SU-DHL-6 (cell line): ENCODE measurements around the gene KDM1B.

Experiments used
- H2AFZ ChIP-seq: fragments of 200-600 bp; sonication (generic); 2 replicates; pipeline ENCODE4 v1.6.1; 2014; ENCODE audit warnings: low read depth, mild to moderate bottlenecking, moderate library complexity, mixed read lengths, antibody characterized with exemption, low read length; ENCODE audit not compliant: severe bottlenecking
- H3F3A ChIP-seq: fragments of 200-600 bp; shearing (Covaris generic); 2 replicates; pipeline ENCODE4 v1.6.0; 2016; ENCODE audit warnings: antibody characterized with exemption, mild to moderate bottlenecking; ENCODE audit not compliant: insufficient read depth
- H3K27ac ChIP-seq: fragments of 200-600 bp; sonication (generic); 2 replicates; pipeline ENCODE4 v1.5.1; 2016; ENCODE audit warnings: low read depth, mild to moderate bottlenecking, low read length, moderate library complexity, mixed read lengths
- H3K27me3 ChIP-seq: fragments of 200-600 bp; sonication (generic), shearing (Covaris generic); 2 replicates; pipeline ENCODE4 v1.6.0; 2014; ENCODE audit warnings: mild to moderate bottlenecking, low read length
- H3K36me3 ChIP-seq: fragments of 200-600 bp; sonication (generic); 2 replicates; pipeline ENCODE4 v1.6.1; 2014; ENCODE audit warnings: mild to moderate bottlenecking, low read length, mixed read lengths
- H3K4me2 ChIP-seq: fragments of 300-600, 200-600 bp; shearing (Covaris generic), sonication (generic); 2 replicates; pipeline ENCODE4 v1.6.0; 2014; ENCODE audit warnings: low read length, low read depth, mild to moderate bottlenecking; ENCODE audit not compliant: poor library complexity, severe bottlenecking
- H3K4me3 ChIP-seq: fragments of 200-600 bp; sonication (generic); 2 replicates; pipeline ENCODE4 v1.5.1; 2014; ENCODE audit warnings: antibody characterized with exemption, low read length, mild to moderate bottlenecking, mixed read lengths; ENCODE audit not compliant: insufficient read depth, poor library complexity, severe bottlenecking
- H3K79me2 ChIP-seq: fragments of 200-600 bp; sonication (generic); 2 replicates; pipeline ENCODE4 v1.6.1; 2014; ENCODE audit warnings: mild to moderate bottlenecking, low read length, moderate library complexity; ENCODE audit not compliant: insufficient read depth
- H3K9ac ChIP-seq: fragments of 200-600 bp; sonication (generic); 2 replicates; pipeline ENCODE4 v1.7.0; 2014; ENCODE audit warnings: mild to moderate bottlenecking, low read length
- H3K9me2 ChIP-seq: fragments of 200-600 bp; sonication (generic); replicated peaks from 2 replicates; pipeline ENCODE4 v1.6.1; 2014; ENCODE audit warnings: low read length; ENCODE audit not compliant: insufficient read depth
- H3K9me3 ChIP-seq: fragments of 200-600 bp; sonication (generic); 2 replicates; pipeline ENCODE4 v1.6.1; 2014; ENCODE audit warnings: low read length, mixed read lengths; ENCODE audit not compliant: insufficient read depth
- H4K20me1 ChIP-seq: fragments of 200-600 bp; sonication (generic); 2 replicates; pipeline ENCODE4 v1.6.1; 2014; ENCODE audit warnings: low read depth, mild to moderate bottlenecking, antibody characterized with exemption, low read length, moderate library complexity, mixed read lengths
- CTCF ChIP-seq: fragments of 200-600 bp; sonication (generic); IDR thresholded peaks from one replicate; pipeline ENCODE4 v1.5.1; 2017; ENCODE audit warnings: antibody characterized with exemption, mild to moderate bottlenecking, low read length, moderate library complexity; ENCODE audit not compliant: insufficient read depth, poor library complexity, severe bottlenecking
- EZH2phosphoT487 ChIP-seq: fragments of 200-600 bp; sonication (generic), shearing (Covaris generic); conservative IDR thresholded peaks from 2 replicates; pipeline ENCODE4 v1.6.1; 2018; ENCODE audit warnings: mild to moderate bottlenecking, antibody characterized with exemption, low read length, moderate library complexity, mixed read lengths

KDM1B gene

DNA sequence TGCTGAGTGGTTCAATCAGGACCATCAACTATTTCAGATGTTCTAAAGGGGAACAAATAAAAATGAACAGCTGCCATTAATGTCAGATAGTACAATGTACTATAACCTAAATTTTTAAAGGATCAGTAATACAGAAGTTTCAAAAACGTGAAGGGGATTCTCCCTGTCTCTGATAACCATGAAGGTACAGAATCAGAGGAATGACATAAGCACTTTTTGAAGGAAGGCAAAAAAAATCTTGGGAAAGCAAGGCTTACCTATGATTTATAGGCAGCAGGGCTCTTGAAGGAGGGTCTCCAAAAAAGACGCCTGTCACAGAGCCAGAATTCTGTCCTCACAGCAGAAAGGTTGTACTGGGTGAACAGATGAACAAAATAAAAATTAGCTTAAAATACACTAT is 89.0 kb downstream of the KDM1B start:
- Histone ChIP-seq H4K20me1 (peaks cover 90% of the 10 kb centered on the region), H3K27me3 (no peaks in the 10 kb centered on the region), H3K27ac (no peak overlapping the region), H3K79me2 (peaks cover 100% of the 10 kb centered on the region), H3K4me2 (no peak overlapping the region), H3K9me2 (no peaks in the 10 kb centered on the region), H3K36me3 (peaks cover 98% of the 10 kb centered on the region), H3K9ac (no peak overlapping the region), H3K9me3 (no peaks in the 10 kb centered on the region), H2AFZ (no peak overlapping the region), H3K4me3 (no peak overlapping the region), H3F3A (peaks cover 65% of the 10 kb centered on the region)
- no peak for TF ChIP-seq CTCF
- no peak for TF ChIP-seq EZH2phosphoT487

- H3F3A ChIP-seq: peaks cover 68% of the 10 kb centered on the region
- no peak overlapping the region for H3K4me3 ChIP-seq
- no peak overlapping the region for H3K9ac ChIP-seq
- no peaks in the 10 kb centered on the region for H3K9me3 ChIP-seq
- H3K4me2 ChIP-seq: no peak overlapping the region
- H2AFZ ChIP-seq: no peak overlapping the region
- H3K79me2 ChIP-seq: peaks cover 100% of the 10 kb centered on the region
- TF ChIP-seq CTCF (no peak), EZH2phosphoT487 (no peak)
- no peaks in the 10 kb centered on the region for H3K9me2 ChIP-seq
- no peak overlapping the region for H3K27ac ChIP-seq
- H3K27me3 ChIP-seq: no peaks in the 10 kb centered on the region
- H3K36me3 ChIP-seq: peaks cover 98% of the 10 kb centered on the region
- peaks cover 90% of the 10 kb centered on the region for H4K20me1 ChIP-seq
These were observed 89.9 kb downstream of the KDM1B start for GRCh38 chr6:18245079-18245478.

GRCh38 chr6:18245642-18246041 is 90.4 kb downstream of the KDM1B start:
- peaks cover 100% of the 10 kb centered on the region for H3K79me2 ChIP-seq

More at GRCh38 chr6:18245642-18246041, 90.4 kb downstream of the KDM1B start:
- peaks cover 96% of the 10 kb centered on the region for H3K36me3 ChIP-seq
- no peak overlapping the region for H3K27ac ChIP-seq
- no peak overlapping the region for H3K4me2 ChIP-seq
- no peak overlapping the region for H3K4me3 ChIP-seq
- H2AFZ ChIP-seq: no peak overlapping the region
- no peaks in the 10 kb centered on the region for H3K9me3 ChIP-seq
- TF ChIP-seq CTCF (no peak), EZH2phosphoT487 (no peak)
- H3K9ac ChIP-seq: no peak overlapping the region
- H3F3A ChIP-seq: peaks cover 62% of the 10 kb centered on the region
- no peaks in the 10 kb centered on the region for H3K9me2 ChIP-seq
- peaks cover 85% of the 10 kb centered on the region for H4K20me1 ChIP-seq
- no peaks in the 10 kb centered on the region for H3K27me3 ChIP-seq
